ENCODE results near the gene SCFD2.

- TF ChIP-seq, protein P1, sequence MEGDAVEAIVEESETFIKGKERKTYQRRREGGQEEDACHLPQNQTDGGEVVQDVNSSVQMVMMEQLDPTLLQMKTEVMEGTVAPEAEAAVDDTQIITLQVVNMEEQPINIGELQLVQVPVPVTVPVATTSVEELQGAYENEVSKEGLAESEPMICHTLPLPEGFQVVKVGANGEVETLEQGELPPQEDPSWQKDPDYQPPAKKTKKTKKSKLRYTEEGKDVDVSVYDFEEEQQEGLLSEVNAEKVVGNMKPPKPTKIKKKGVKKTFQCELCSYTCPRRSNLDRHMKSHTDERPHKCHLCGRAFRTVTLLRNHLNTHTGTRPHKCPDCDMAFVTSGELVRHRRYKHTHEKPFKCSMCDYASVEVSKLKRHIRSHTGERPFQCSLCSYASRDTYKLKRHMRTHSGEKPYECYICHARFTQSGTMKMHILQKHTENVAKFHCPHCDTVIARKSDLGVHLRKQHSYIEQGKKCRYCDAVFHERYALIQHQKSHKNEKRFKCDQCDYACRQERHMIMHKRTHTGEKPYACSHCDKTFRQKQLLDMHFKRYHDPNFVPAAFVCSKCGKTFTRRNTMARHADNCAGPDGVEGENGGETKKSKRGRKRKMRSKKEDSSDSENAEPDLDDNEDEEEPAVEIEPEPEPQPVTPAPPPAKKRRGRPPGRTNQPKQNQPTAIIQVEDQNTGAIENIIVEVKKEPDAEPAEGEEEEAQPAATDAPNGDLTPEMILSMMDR (IDR thresholded peaks at IDR 0.05), result no peak
- no peak for TF ChIP-seq POLR2A (IDR thresholded peaks at IDR 0.05)
- TF ChIP-seq POLR2AphosphoS5 (IDR thresholded peaks at IDR 0.05), result no peak
- TF ChIP-seq EP300 (IDR thresholded peaks at IDR 0.05; ENCODE audit: low read depth), result no peak
Measured at GRCh38 chr4:53057679-53058078, 308.2 kb downstream of the SCFD2 start.
